Measurements from ENCODE around the gene STRA6.

The STRA6 gene

GRCh38 chr15:74130849-74131627 is 71.5 kb downstream of the STRA6 start:
- no peak for DNase-seq

- DNase-seq = peak in 1 of 5 experiments; percentile 17
These were observed 72.3 kb downstream of the STRA6 start, which contains the start of gene ISLR2 for GRCh38 chr15:74130155-74130848. Gene ISLR2, plus strand, starts transcription at chr15:74130586. Its CDS starts 2,169 bp downstream, at chr15:74132755.

GRCh38 chr15:74129586-74130154 is 72.9 kb downstream of the STRA6 start:
- DNase-seq = no peak

All from T-helper 2 cell (primary cell).